H9 (cell line): ENCODE results near the gene LIPH. TPM values are rescaled to one million over a fixed set of nuclear protein-coding genes. Genes with fewer than 3 reads are reported as not detected.

ENCODE experiments used
- DNase-seq: peaks from one replicate; pipeline ENCODE4 v3.0.0-alpha.2; 2017
- H2AFZ ChIP-seq: one replicate; pipeline ENCODE4 v1.6.1; 2013; ENCODE audit warnings: mild to moderate bottlenecking, low read length, control low read depth, moderate library complexity
- H2AK5ac ChIP-seq: 2 replicates; pipeline ENCODE4 v1.6.1; 2013; ENCODE audit warnings: low read length, control low read depth, mixed read lengths; ENCODE audit not compliant: insufficient read length
- H2BK120ac ChIP-seq: one replicate; pipeline ENCODE4 v1.6.1; 2013; ENCODE audit warnings: low read depth, mild to moderate bottlenecking, low read length, control low read depth, inconsistent platforms; ENCODE audit not compliant: poor library complexity, severe bottlenecking
- H2BK12ac ChIP-seq: 2 replicates; pipeline ENCODE4 v1.6.1; 2013; ENCODE audit warnings: low read length, control low read depth, mixed read lengths, low read depth; ENCODE audit not compliant: insufficient read length
- H2BK15ac ChIP-seq: 2 replicates; pipeline ENCODE4 v1.6.1; 2013; ENCODE audit warnings: low read depth, low read length, control low read depth
- H2BK20ac ChIP-seq: one replicate; pipeline ENCODE4 v1.6.1; 2013; ENCODE audit warnings: low read depth, mild to moderate bottlenecking, low read length, control low read depth, inconsistent platforms; ENCODE audit not compliant: poor library complexity, severe bottlenecking
- H2BK5ac ChIP-seq: 2 replicates; pipeline ENCODE4 v1.6.1; 2013; ENCODE audit warnings: low read length, control low read depth, mixed read lengths; ENCODE audit not compliant: insufficient read length
- H3K14ac ChIP-seq: 2 replicates; pipeline ENCODE4 v1.6.1; 2013; ENCODE audit warnings: low read length, control low read depth; ENCODE audit not compliant: insufficient read depth
- H3K18ac ChIP-seq: 2 replicates; pipeline ENCODE4 v1.6.1; 2013; ENCODE audit warnings: low read depth, mild to moderate bottlenecking, mixed read lengths, low read length, control low read depth; ENCODE audit not compliant: insufficient read length
- H3K23ac ChIP-seq: 2 replicates; pipeline ENCODE4 v1.6.1; 2013; ENCODE audit warnings: low read length, control low read depth, mixed read lengths, low read depth; ENCODE audit not compliant: insufficient read length
- H3K23me2 ChIP-seq: 2 replicates; pipeline ENCODE4 v1.6.1; 2013; ENCODE audit warnings: low read depth, mild to moderate bottlenecking, mixed read lengths, low read length, control low read depth; ENCODE audit not compliant: insufficient read length, poor library complexity, severe bottlenecking
- H3K27ac ChIP-seq: 2 replicates; pipeline ENCODE4 v1.5.1; 2013; ENCODE audit warnings: low read length, control low read depth, mixed read lengths, low read depth; ENCODE audit not compliant: insufficient read length
- H3K27me3 ChIP-seq: 2 replicates; pipeline ENCODE4 v1.6.1; 2013; ENCODE audit warnings: low read length, control low read depth, inconsistent platforms; ENCODE audit not compliant: insufficient read depth
- H3K4ac ChIP-seq: 2 replicates; pipeline ENCODE4 v1.6.1; 2013; ENCODE audit warnings: low read depth, mild to moderate bottlenecking, control low read depth, inconsistent platforms, low read length, moderate library complexity
- H3K4me1 ChIP-seq: 2 replicates; pipeline ENCODE4 v1.6.1; 2013; ENCODE audit warnings: low read length, control low read depth, inconsistent platforms; ENCODE audit not compliant: insufficient read depth
- H3K4me2 ChIP-seq: 2 replicates; pipeline ENCODE4 v1.6.1; 2013; ENCODE audit warnings: low read length, control low read depth, mixed read lengths; ENCODE audit not compliant: insufficient read length, insufficient read depth
- H3K56ac ChIP-seq: 2 replicates; pipeline ENCODE4 v1.6.1; 2013; ENCODE audit warnings: low read depth, mild to moderate bottlenecking, mixed read lengths, low read length, control low read depth; ENCODE audit not compliant: insufficient read length
- H3K79me1 ChIP-seq: 2 replicates; pipeline ENCODE4 v1.6.1; 2013; ENCODE audit warnings: low read depth, mild to moderate bottlenecking, moderate library complexity, low read length, control low read depth, inconsistent platforms; ENCODE audit not compliant: insufficient read depth, poor library complexity, severe bottlenecking
- H3K79me2 ChIP-seq: 2 replicates; pipeline ENCODE4 v1.6.1; 2013; ENCODE audit warnings: low read length, control low read depth, inconsistent platforms; ENCODE audit not compliant: insufficient read depth
- H3K9ac ChIP-seq: 2 replicates; pipeline ENCODE4 v1.6.1; 2013; ENCODE audit warnings: low read length, control low read depth, mixed read lengths; ENCODE audit not compliant: insufficient read length; ENCODE audit errors: extremely low read depth
- H3K9me3 ChIP-seq: one replicate; pipeline ENCODE4 v1.6.1; 2013; ENCODE audit warnings: low read depth, low read length, inconsistent platforms; ENCODE audit not compliant: control insufficient read depth
- H3T11ph ChIP-seq: one replicate; pipeline ENCODE4 v1.6.1; 2013; ENCODE audit warnings: mild to moderate bottlenecking, low read length, control low read depth, inconsistent platforms
- H4K20me1 ChIP-seq: one replicate; pipeline ENCODE4 v1.6.1; 2013; ENCODE audit not compliant: control insufficient read depth, insufficient read length, insufficient read depth
- H4K5ac ChIP-seq: 2 replicates; pipeline ENCODE4 v1.6.1; 2013; ENCODE audit warnings: low read depth, mild to moderate bottlenecking, mixed read lengths, low read length, control low read depth; ENCODE audit not compliant: insufficient read length
- H4K8ac ChIP-seq: replicated peaks from 2 replicates; pipeline ENCODE4 v1.6.1; 2013; ENCODE audit warnings: low read length, control low read depth, mixed read lengths, low read depth; ENCODE audit not compliant: insufficient read length
- H4K91ac ChIP-seq: 2 replicates; pipeline ENCODE4 v1.6.1; 2013; ENCODE audit warnings: low read depth, mild to moderate bottlenecking, moderate library complexity, mixed read lengths, low read length, control low read depth; ENCODE audit not compliant: insufficient read length
- H3K27ac Mint-ChIP-seq, 3 experiments: 2 replicates in 2 of 3; 3 replicates in 1 of 3; pipeline ENCODE4 v1.8.0; 2020 to 2021; ENCODE audit warnings: mixed read lengths in 3 of 3, mild to moderate bottlenecking in 1 of 3, moderate library complexity in 1 of 3
- H3K27me3 Mint-ChIP-seq: 2 replicates; pipeline ENCODE4 v1.8.0; 2021; ENCODE audit warnings: low read depth, mild to moderate bottlenecking, moderate library complexity, mixed read lengths
- H3K36me3 Mint-ChIP-seq, 3 experiments: 2 replicates in 2 of 3; 3 replicates in 1 of 3; pipeline ENCODE4 v1.8.0; 2020 to 2021; ENCODE audit warnings: low read depth in 3 of 3, mixed read lengths in 3 of 3; ENCODE audit not compliant: insufficient read depth in 1 of 3
- H3K4me1 Mint-ChIP-seq, 2 experiments: 2 replicates each; pipeline ENCODE4 v1.8.0; 2020; ENCODE audit warnings: mixed read lengths in 2 of 2
- H3K4me3 Mint-ChIP-seq, 2 experiments: 2 replicates in 1 of 2; 3 replicates in 1 of 2; pipeline ENCODE4 v1.8.0; 2020 to 2021; ENCODE audit warnings: mild to moderate bottlenecking in 2 of 2, mixed read lengths in 2 of 2, moderate library complexity in 1 of 2
- H3K9me3 Mint-ChIP-seq, 2 experiments: 2 replicates in 1 of 2; 3 replicates in 1 of 2; pipeline ENCODE4 v1.8.0; 2020; ENCODE audit warnings: mild to moderate bottlenecking in 2 of 2, mixed read lengths in 2 of 2, moderate library complexity in 1 of 2
- CTCF ChIP-seq: fragments of 200-600 bp; sonication (generic); conservative IDR thresholded peaks from 3 replicates; pipeline ENCODE4 v1.8.0; 2021; ENCODE audit warnings: antibody characterized with exemption, mild to moderate bottlenecking
- WGBS: extraction: QIAGEN DNeasy Blood & Tissue Kit; methylation state at CpG from one replicate; pipeline ENCODE4 v1.1.7; 2013; ENCODE audit warnings: missing lambda C conversion rate, low lambda C conversion rate, mixed read lengths; ENCODE audit not compliant: insufficient read length; ENCODE audit errors: extremely low coverage; 5-methylcytosine and 5-hydroxymethylcytosine counted together
- total RNA-seq: library from RNA; stranded (reverse); gene quantifications from 2 replicates; pipeline ENCODE4 v1.2.1, GENCODE V29; 2021

LIPH gene
- total RNA-seq, 1 experiment from 2014 or later: 0.17 TPM

GRCh38 chr3:185504636-185505035 lies 47.8 kb downstream of the LIPH start:
- H3K27me3 ChIP-seq: no peaks in the 10 kb centered on the region
- no peak overlapping the region for H2AK5ac ChIP-seq
- H2AFZ ChIP-seq: no peak overlapping the region

More at GRCh38 chr3:185504636-185505035, 47.8 kb downstream of the LIPH start:
- Histone ChIP-seq H3T11ph (no peak overlapping the region), H3K23me2 (no peaks in the 10 kb centered on the region), H3K79me1 (no peaks in the 10 kb centered on the region), H3K23ac (no peak overlapping the region), H2BK15ac (no peak overlapping the region), H3K9me3 (no peaks in the 10 kb centered on the region), H4K8ac (no peak overlapping the region), H2BK120ac (no peak overlapping the region), H3K27ac (no peak overlapping the region), H3K18ac (no peak overlapping the region), H3K79me2 (no peaks in the 10 kb centered on the region), H2BK5ac (no peak overlapping the region), H3K14ac (no peak overlapping the region), H4K5ac (no peak overlapping the region), H3K9ac (no peak overlapping the region), H3K4me2 (no peak overlapping the region), H2BK20ac (no peak overlapping the region), H4K20me1 (no peaks in the 10 kb centered on the region), H3K4me1 (no peaks in the 10 kb centered on the region), H3K4ac (no peak overlapping the region), H4K91ac (no peak overlapping the region), H3K56ac (no peak overlapping the region), H2BK12ac (no peak overlapping the region)
- H3K4me1 Mint-ChIP-seq: peaks cover 1 to 3% of the 10 kb centered on the region in 2 experiments
- TF ChIP-seq CTCF: no peak
- no CpG with 5 or more reads among the region's 3 CpGs for whole genome bisulfite sequencing
- no peak overlapping the region for H3K27ac Mint-ChIP-seq
- H3K36me3 Mint-ChIP-seq: no peaks in the 10 kb centered on the region; a peak in 1 of 7 replicates
- DNase-seq: no peak
- no peaks in the 10 kb centered on the region for H3K9me3 Mint-ChIP-seq
- no peak overlapping the region for H3K4me3 Mint-ChIP-seq
- H3K27me3 Mint-ChIP-seq: peaks cover 7% of the 10 kb centered on the region
